HepG2 (cell line): Measurements from ENCODE around the gene TPX2. TPM values are rescaled to one million over a fixed set of nuclear protein-coding genes. Genes with fewer than 3 reads are reported as not detected.

Experiments
- ATAC-seq: fragments of 200-7000 bp; cut with Tn5 transposase; 3 replicates; pipeline ENCODE4 v1.9.1; 2020; ENCODE audit warnings: mild to moderate bottlenecking, moderate library complexity
- BruUV-seq: library from RNA; stranded (reverse); fragments of 400-500 nt; replicated peaks from 2 replicates; lab custom pipeline; 2021; lab: Mats Ljungman, UMichigan
- CTCF ChIA-PET: fragments of 300-600 bp; formaldehyde crosslinking; extraction: SDS; loops from one replicate; lab custom pipeline; 2021; ENCODE audit warnings: low total read pairs, inconsistent platforms, low intra/inter-chr PET ratio; lab: Yijun Ruan, JAX
- POLR2A ChIA-PET: fragments of 350-600 bp; sonication (Branson Sonifier 250); formaldehyde crosslinking; loops from one replicate; lab custom pipeline; 2020; ENCODE audit warnings: antibody characterized with exemption, inconsistent platforms; lab: Yijun Ruan, JAX
- DNase-seq: peaks from one replicate; pipeline ENCODE4 v3.0.0-alpha.2; 2015; ENCODE audit warnings: low spot score
- FAIRE-seq: peaks from 3 replicates; lab custom pipeline; 2011; peaks lifted over from hg19 to GRCh38; lab: Jason Lieb, UNC
- H2AFZ ChIP-seq: one replicate; pipeline ENCODE4 v1.6.1; 2011; ENCODE audit warnings: low read length, inconsistent platforms
- H3K27ac ChIP-seq: fragments of 300-600 bp; 3 replicates; pipeline ENCODE4 v1.8.0; 2011; ENCODE audit warnings: mixed run types, mild to moderate bottlenecking, mixed read lengths, low read length, inconsistent platforms; ENCODE audit not compliant: insufficient read depth; ENCODE audit errors: extremely low read length
- H3K27me3 ChIP-seq, 2 experiments: fragments of 200-600 bp in 1 of 2; 2 replicates in 1 of 2; 3 replicates in 1 of 2; pipeline versions ENCODE4 v1.6.0 to v1.8.0; 2011; ENCODE audit warnings: low read length in 2 of 2, mild to moderate bottlenecking in 2 of 2, moderate library complexity in 2 of 2, inconsistent platforms in 1 of 2; ENCODE audit not compliant: insufficient read depth in 2 of 2, control insufficient read depth in 1 of 2
- H3K36me3 ChIP-seq, 2 experiments: fragments of 200-600 bp in 1 of 2; replicated peaks in 1 of 2; 2 replicates in 1 of 2; 3 replicates in 1 of 2; pipeline versions ENCODE4 v1.5.1 to v1.8.0; 2011; ENCODE audit warnings: low read length in 2 of 2, inconsistent platforms in 1 of 2; ENCODE audit not compliant: insufficient read depth in 2 of 2, control insufficient read depth in 1 of 2
- H3K4me1 ChIP-seq: 2 replicates; pipeline ENCODE4 v1.5.1; 2012; ENCODE audit warnings: low read length, inconsistent platforms; ENCODE audit not compliant: insufficient read depth
- H3K4me2 ChIP-seq: 2 replicates; pipeline ENCODE4 v1.6.0; 2011; ENCODE audit warnings: low read depth, low read length, inconsistent platforms
- H3K4me3 ChIP-seq, 3 experiments: fragments of 200-600 bp in 1 of 3; sonication (generic), shearing (Covaris generic) in 1 of 3; replicated peaks in 1 of 3; 2 replicates each; pipeline ENCODE4 v1.5.1; 2011 to 2016; ENCODE audit warnings: low read length in 3 of 3, inconsistent platforms in 2 of 3, low read depth in 2 of 3, mild to moderate bottlenecking in 2 of 3, control low read depth in 1 of 3, mixed read lengths in 1 of 3; ENCODE audit not compliant: insufficient read depth in 1 of 3
- H3K79me2 ChIP-seq: one replicate; pipeline ENCODE4 v1.6.1; 2011; ENCODE audit warnings: low read length, inconsistent platforms; ENCODE audit not compliant: insufficient read depth
- H3K9ac ChIP-seq: 2 replicates; pipeline ENCODE4 v1.6.0; 2011; ENCODE audit warnings: mild to moderate bottlenecking, low read depth, low read length, inconsistent platforms; ENCODE audit not compliant: insufficient read depth
- H3K9me3 ChIP-seq: 2 replicates; pipeline ENCODE4 v1.5.1; 2012; ENCODE audit warnings: mild to moderate bottlenecking, low read length
- H4K20me1 ChIP-seq: 2 replicates; pipeline ENCODE4 v1.6.0; 2011; ENCODE audit warnings: inconsistent platforms, mild to moderate bottlenecking, low read length, moderate library complexity; ENCODE audit not compliant: insufficient read depth
- ADNP ChIP-seq: sonication (generic); formaldehyde crosslinking; IDR thresholded peaks from 2 replicates; pipeline ENCODE4 v1.4.0; 2020; ENCODE audit warnings: missing genetic modification reagents
- CCAR2 ChIP-seq: fragments of 200-400 bp; formaldehyde crosslinking; optimal IDR thresholded peaks from 2 replicates; pipeline ENCODE3; 2018; ENCODE audit warnings: low read depth, mild to moderate bottlenecking, low read length, moderate library complexity
- EHMT2 ChIP-seq: fragments of 200-600 bp; sonication (generic); IDR thresholded peaks from 2 replicates; pipeline ENCODE4 v1.7.0; 2017; ENCODE audit warnings: antibody characterized with exemption, low read depth, low read length, borderline replicate concordance
- HHEX ChIP-seq: IDR thresholded peaks from 2 replicates; pipeline ENCODE4 v1.6.1; 2016; ENCODE audit warnings: control low read depth
- HMGA1 ChIP-seq: sonication (generic); formaldehyde crosslinking; conservative IDR thresholded peaks from 2 replicates; pipeline ENCODE4 v1.4.0; 2020; ENCODE audit warnings: missing genetic modification reagents
- HOXA3 ChIP-seq: sonication (generic); formaldehyde crosslinking; IDR thresholded peaks from 2 replicates; pipeline ENCODE4 v1.5.0; 2020; ENCODE audit warnings: missing genetic modification reagents
- NFRKB ChIP-seq: fragments of 450-650 bp; IDR thresholded peaks from 2 replicates; pipeline ENCODE4 v1.6.1; 2017
- PHF20 ChIP-seq: sonication (generic); formaldehyde crosslinking; IDR thresholded peaks from 2 replicates; pipeline ENCODE4 v1.5.0; 2020; ENCODE audit warnings: mild to moderate bottlenecking, missing genetic modification reagents
- RBM39 ChIP-seq: fragments of 200-400 bp; formaldehyde crosslinking; IDR thresholded peaks from one replicate; pipeline ENCODE4 v1.6.1; 2018; ENCODE audit warnings: antibody characterized with exemption, mild to moderate bottlenecking, low read depth, low read length; ENCODE audit not compliant: poor library complexity, severe bottlenecking
- TARDBP ChIP-seq: sonication (generic); formaldehyde crosslinking; IDR thresholded peaks from 2 replicates; pipeline ENCODE4 v1.8.0; 2022; ENCODE audit warnings: mild to moderate bottlenecking, missing genetic modification reagents
- TEAD2 ChIP-seq: sonication (generic); formaldehyde crosslinking; IDR thresholded peaks from 2 replicates; pipeline ENCODE4 v1.9.0; 2021; ENCODE audit warnings: missing genetic modification reagents
- ZNF17 ChIP-seq: sonication (generic); formaldehyde crosslinking; IDR thresholded peaks from 2 replicates; pipeline ENCODE4 v1.5.0; 2020; ENCODE audit warnings: mild to moderate bottlenecking, missing genetic modification reagents
- ZNF446 ChIP-seq: sonication (generic); formaldehyde crosslinking; IDR thresholded peaks from 2 replicates; pipeline ENCODE4 v1.5.0; 2020; ENCODE audit warnings: mild to moderate bottlenecking, missing genetic modification reagents
- ZNF589 ChIP-seq: sonication (generic); formaldehyde crosslinking; conservative IDR thresholded peaks from 2 replicates; pipeline ENCODE4 v1.8.0; 2022; ENCODE audit warnings: mild to moderate bottlenecking, moderate library complexity, missing genetic modification reagents
- ZNF775 ChIP-seq: sonication (generic); formaldehyde crosslinking; IDR thresholded peaks from 2 replicates; pipeline ENCODE4 v1.4.0; 2020; ENCODE audit warnings: missing genetic modification reagents, mild to moderate bottlenecking, moderate library complexity, borderline replicate concordance
- WGBS: methylation state at CpG from one replicate; pipeline ENCODE4 v1.1.6; 2017; ENCODE audit warnings: low lambda C conversion rate; 5-methylcytosine and 5-hydroxymethylcytosine counted together
- in situ Hi-C: cut with HindIII; loops from 2 replicates; pipeline ENCODE4 v1.10.0; 2017; ENCODE audit warnings: low pct_unique_long_range_greater_than_20kb; ENCODE audit not compliant: extremely low pct_ligation_motif_present
- intact Hi-C: fragments of 100-400 bp; cut with micrococcal nuclease; formaldehyde crosslinking; loops from one replicate; pipeline ENCODE4 v1.10.0; 2022; ENCODE audit not compliant: unreplicated experiment
- polyA plus RNA-seq, 8 experiments: library from polyadenylated mRNA; depleted of rRNA in 3 of 8; stranded (reverse) in 7 of 8; unstranded in 1 of 8; fragments of >200 nt; fragmentation: Illumina TruSeq in 4 of 8; extraction: Trizol in 4 of 8; gene quantifications; 2 replicates each; pipeline versions ENCODE4 v1.2.1 to v1.2.3, GENCODE V29; 2011 to 2016; ENCODE audit warnings: low read depth in 4 of 8, missing spikeins in 1 of 8, mixed read lengths in 1 of 8; ENCODE audit not compliant: insufficient read depth in 1 of 8
- total RNA-seq, 5 experiments: library from RNA; depleted of rRNA; stranded (reverse); fragments of >200 nt; fragmentation: Illumina TruSeq; extraction: Trizol; gene quantifications; 2 replicates each; pipeline ENCODE4 v1.2.3, GENCODE V29; 2016; ENCODE audit warnings: low read depth in 1 of 5
- TF ChIP-seq, protein P1 (sequence below): sonication (generic); formaldehyde crosslinking; IDR thresholded peaks from 2 replicates; pipeline ENCODE4 v1.4.0; 2020; ENCODE audit warnings: missing genetic modification reagents
- TF ChIP-seq, protein P2 (sequence below): sonication (generic); formaldehyde crosslinking; IDR thresholded peaks from 2 replicates; pipeline ENCODE4 v1.8.0; 2022; ENCODE audit warnings: missing genetic modification reagents, mild to moderate bottlenecking, moderate library complexity, borderline replicate concordance

TPX2 gene
- total and polyA plus RNA-seq, 2 of the 13 experiments (the other 11 are each of a cell fraction or from before 2014, with no cell fraction given): 34.3 to 124 TPM

DNA sequence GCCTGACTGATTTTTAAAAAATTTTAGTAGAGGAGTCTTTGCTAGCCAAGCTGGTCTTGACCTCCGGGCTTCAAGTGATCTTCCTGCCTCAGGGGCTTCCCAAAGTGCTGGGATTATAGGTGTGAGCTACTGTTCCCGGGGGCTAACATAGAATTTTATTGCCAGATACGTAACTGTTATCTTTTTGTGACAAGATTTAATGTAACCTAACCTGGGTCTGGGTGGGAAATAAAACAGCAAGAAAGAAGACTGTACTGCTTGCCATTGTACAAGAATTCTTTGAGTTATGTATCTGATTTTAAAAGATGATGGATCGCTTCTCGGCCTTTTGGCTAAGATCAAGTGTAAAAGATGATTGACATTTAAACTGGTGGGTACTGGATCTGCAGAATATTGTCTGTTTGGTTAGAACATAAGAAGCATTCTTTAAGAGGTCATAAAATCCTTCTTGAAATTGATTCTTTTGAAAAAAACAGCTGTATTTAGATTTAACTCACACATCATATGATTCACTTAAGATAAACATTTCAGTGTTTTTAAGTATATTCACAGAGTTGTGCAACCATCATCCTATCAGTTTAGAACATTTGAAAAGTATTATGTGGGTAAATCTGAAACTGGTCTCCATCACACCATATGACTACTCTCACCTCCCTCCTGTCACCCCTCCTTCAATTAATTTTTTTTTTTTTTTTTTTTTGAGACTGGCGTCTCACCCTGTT lies 21.6 kb downstream of the TPX2 start:
- H3K27ac ChIP-seq: no peak overlapping the region
- no peak overlapping the region for H2AFZ ChIP-seq
- 97% methylated on average over 6 of the region's 6 CpGs for WGBS
- no peaks in the 10 kb centered on the region for H3K27me3 ChIP-seq
- no peaks in the 10 kb centered on the region for H3K9me3 ChIP-seq
- no TSS peak for BruUV-seq
- H3K4me1 ChIP-seq: no peaks in the 10 kb centered on the region
- DNase-seq (no peak), FAIRE-seq (no peak), ATAC-seq (no peak)
- intact Hi-C loops (no loop called here), in situ Hi-C loops (no loop called here)
- H3K9ac ChIP-seq: no peak overlapping the region
- CTCF ChIA-PET: no interaction called here
- H3K36me3 ChIP-seq: peaks cover 22 to 68% of the 10 kb centered on the region in 2 experiments
- no peak overlapping the region for H3K4me3 ChIP-seq
- H3K79me2 ChIP-seq: peaks cover 25% of the 10 kb centered on the region
- H4K20me1 ChIP-seq: no peaks in the 10 kb centered on the region
- H3K4me2 ChIP-seq: no peak overlapping the region
- POLR2A ChIA-PET: interaction anchor here (2.3 kb wide), 1 partner anchor 99 kb away, joined by 5 read pairs; no protein-coding TSS in a partner anchor
- TF ChIP-seq ZNF446 (no peak), HHEX (CRISPR knock-in tag) (no peak), NFRKB (no peak), ADNP (no peak), TEAD2 (CRISPR knock-in tag) (no peak), ZNF775 (CRISPR knock-in tag) (no peak), ZNF17 (CRISPR knock-in tag) (no peak), RBM39 (no peak), CCAR2 (no peak), ZNF589 (no peak), EHMT2 (no peak), HMGA1 (no peak), TARDBP (no peak), PHF20 (CRISPR knock-in tag) (no peak), HOXA3 (CRISPR knock-in tag) (no peak)
- TF ChIP-seq, protein P1, sequence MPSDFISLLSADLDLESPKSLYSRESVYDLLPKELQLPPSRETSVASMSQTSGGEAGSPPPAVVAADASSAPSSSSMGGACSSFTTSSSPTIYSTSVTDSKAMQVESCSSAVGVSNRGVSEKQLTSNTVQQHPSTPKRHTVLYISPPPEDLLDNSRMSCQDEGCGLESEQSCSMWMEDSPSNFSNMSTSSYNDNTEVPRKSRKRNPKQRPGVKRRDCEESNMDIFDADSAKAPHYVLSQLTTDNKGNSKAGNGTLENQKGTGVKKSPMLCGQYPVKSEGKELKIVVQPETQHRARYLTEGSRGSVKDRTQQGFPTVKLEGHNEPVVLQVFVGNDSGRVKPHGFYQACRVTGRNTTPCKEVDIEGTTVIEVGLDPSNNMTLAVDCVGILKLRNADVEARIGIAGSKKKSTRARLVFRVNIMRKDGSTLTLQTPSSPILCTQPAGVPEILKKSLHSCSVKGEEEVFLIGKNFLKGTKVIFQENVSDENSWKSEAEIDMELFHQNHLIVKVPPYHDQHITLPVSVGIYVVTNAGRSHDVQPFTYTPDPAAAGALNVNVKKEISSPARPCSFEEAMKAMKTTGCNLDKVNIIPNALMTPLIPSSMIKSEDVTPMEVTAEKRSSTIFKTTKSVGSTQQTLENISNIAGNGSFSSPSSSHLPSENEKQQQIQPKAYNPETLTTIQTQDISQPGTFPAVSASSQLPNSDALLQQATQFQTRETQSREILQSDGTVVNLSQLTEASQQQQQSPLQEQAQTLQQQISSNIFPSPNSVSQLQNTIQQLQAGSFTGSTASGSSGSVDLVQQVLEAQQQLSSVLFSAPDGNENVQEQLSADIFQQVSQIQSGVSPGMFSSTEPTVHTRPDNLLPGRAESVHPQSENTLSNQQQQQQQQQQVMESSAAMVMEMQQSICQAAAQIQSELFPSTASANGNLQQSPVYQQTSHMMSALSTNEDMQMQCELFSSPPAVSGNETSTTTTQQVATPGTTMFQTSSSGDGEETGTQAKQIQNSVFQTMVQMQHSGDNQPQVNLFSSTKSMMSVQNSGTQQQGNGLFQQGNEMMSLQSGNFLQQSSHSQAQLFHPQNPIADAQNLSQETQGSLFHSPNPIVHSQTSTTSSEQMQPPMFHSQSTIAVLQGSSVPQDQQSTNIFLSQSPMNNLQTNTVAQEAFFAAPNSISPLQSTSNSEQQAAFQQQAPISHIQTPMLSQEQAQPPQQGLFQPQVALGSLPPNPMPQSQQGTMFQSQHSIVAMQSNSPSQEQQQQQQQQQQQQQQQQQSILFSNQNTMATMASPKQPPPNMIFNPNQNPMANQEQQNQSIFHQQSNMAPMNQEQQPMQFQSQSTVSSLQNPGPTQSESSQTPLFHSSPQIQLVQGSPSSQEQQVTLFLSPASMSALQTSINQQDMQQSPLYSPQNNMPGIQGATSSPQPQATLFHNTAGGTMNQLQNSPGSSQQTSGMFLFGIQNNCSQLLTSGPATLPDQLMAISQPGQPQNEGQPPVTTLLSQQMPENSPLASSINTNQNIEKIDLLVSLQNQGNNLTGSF (CRISPR knock-in tag): no peak
- TF ChIP-seq, protein P2, sequence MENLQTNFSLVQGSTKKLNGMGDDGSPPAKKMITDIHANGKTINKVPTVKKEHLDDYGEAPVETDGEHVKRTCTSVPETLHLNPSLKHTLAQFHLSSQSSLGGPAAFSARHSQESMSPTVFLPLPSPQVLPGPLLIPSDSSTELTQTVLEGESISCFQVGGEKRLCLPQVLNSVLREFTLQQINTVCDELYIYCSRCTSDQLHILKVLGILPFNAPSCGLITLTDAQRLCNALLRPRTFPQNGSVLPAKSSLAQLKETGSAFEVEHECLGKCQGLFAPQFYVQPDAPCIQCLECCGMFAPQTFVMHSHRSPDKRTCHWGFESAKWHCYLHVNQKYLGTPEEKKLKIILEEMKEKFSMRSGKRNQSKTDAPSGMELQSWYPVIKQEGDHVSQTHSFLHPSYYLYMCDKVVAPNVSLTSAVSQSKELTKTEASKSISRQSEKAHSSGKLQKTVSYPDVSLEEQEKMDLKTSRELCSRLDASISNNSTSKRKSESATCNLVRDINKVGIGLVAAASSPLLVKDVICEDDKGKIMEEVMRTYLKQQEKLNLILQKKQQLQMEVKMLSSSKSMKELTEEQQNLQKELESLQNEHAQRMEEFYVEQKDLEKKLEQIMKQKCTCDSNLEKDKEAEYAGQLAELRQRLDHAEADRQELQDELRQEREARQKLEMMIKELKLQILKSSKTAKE (CRISPR knock-in tag): no peak
